Endothelial cell of umbilical vein (primary cell): ENCODE results near the gene MRPS16. TPM values are rescaled to one million over a fixed set of nuclear protein-coding genes. Genes with fewer than 3 reads are reported as not detected.

Experiments
- BruUV-seq: library from RNA; stranded (reverse); fragments of 400-500 nt; replicated peaks from 2 replicates; lab custom pipeline; 2021; lab: Mats Ljungman, UMichigan
- CTCF ChIA-PET: fragments of 300-600, 350-600 bp; sonication (Branson Sonifier 250); formaldehyde crosslinking; loops from one replicate; lab custom pipeline; 2021; ENCODE audit warnings: antibody characterized with exemption, inconsistent platforms; lab: Charles Lee
- POLR2A ChIA-PET: fragments of 300-600, 350-600 bp; sonication (Branson Sonifier 250); formaldehyde crosslinking; loops from one replicate; lab custom pipeline; 2021; ENCODE audit warnings: antibody characterized with exemption, inconsistent platforms; lab: Charles Lee
- DNase-seq: peaks from one replicate; pipeline ENCODE4 v3.0.0-alpha.2; 2011; ENCODE audit warnings: low read depth, low spot score
- FAIRE-seq: peaks from 2 replicates; lab custom pipeline; 2011; peaks lifted over from hg19 to GRCh38; lab: Jason Lieb, UNC
- H2AFZ ChIP-seq: 2 replicates; pipeline ENCODE4 v1.6.0; 2012; ENCODE audit warnings: low read depth, low read length, control low read depth, inconsistent platforms
- H3K27ac ChIP-seq: 2 replicates; pipeline ENCODE4 v1.5.1; 2011; ENCODE audit warnings: low read depth, mild to moderate bottlenecking, control low read depth, low read length, moderate library complexity; ENCODE audit not compliant: insufficient read depth
- H3K27me3 ChIP-seq, 2 experiments: 2 replicates each; pipeline versions ENCODE4 v1.6.0 to v1.6.1; 2011; ENCODE audit warnings: low read length in 2 of 2, mixed read lengths in 1 of 2; ENCODE audit not compliant: control insufficient read depth in 2 of 2, insufficient read depth in 2 of 2
- H3K36me3 ChIP-seq, 2 experiments: 2 replicates in 1 of 2; 3 replicates in 1 of 2; pipeline ENCODE4 v1.5.1; 2011; ENCODE audit warnings: low read length in 2 of 2, mild to moderate bottlenecking in 1 of 2, moderate library complexity in 1 of 2; ENCODE audit not compliant: control insufficient read depth in 2 of 2, insufficient read depth in 2 of 2; ENCODE audit errors: extremely low read depth in 1 of 2
- H3K4me1 ChIP-seq: 3 replicates; pipeline ENCODE4 v1.5.1; 2011; ENCODE audit warnings: mild to moderate bottlenecking, low read length; ENCODE audit not compliant: control insufficient read depth, insufficient read depth; ENCODE audit errors: extremely low read depth
- H3K4me2 ChIP-seq: 2 replicates; pipeline ENCODE4 v1.6.1; 2011; ENCODE audit warnings: low read length, control low read depth, mixed read lengths; ENCODE audit not compliant: insufficient read depth
- H3K4me3 ChIP-seq, 3 experiments: fragments of 200-600 bp in 1 of 3; sonication (generic), shearing (Covaris generic) in 1 of 3; replicated peaks in 1 of 3; 2 replicates each; pipeline ENCODE4 v1.5.1; 2011 to 2016; ENCODE audit warnings: control low read depth in 3 of 3, low read length in 3 of 3, mild to moderate bottlenecking in 2 of 3, inconsistent platforms in 1 of 3, low read depth in 1 of 3, moderate library complexity in 1 of 3; ENCODE audit not compliant: insufficient read depth in 1 of 3
- H3K79me2 ChIP-seq: 2 replicates; pipeline ENCODE4 v1.6.0; 2012; ENCODE audit warnings: low read length, inconsistent platforms; ENCODE audit not compliant: control insufficient read depth, insufficient read depth
- H3K9ac ChIP-seq: replicated peaks from 2 replicates; pipeline ENCODE3; 2011; ENCODE audit warnings: low read length, control low read depth; ENCODE audit not compliant: insufficient read depth; ENCODE audit errors: extremely low read depth
- H3K9me1 ChIP-seq: replicated peaks from 3 replicates; pipeline ENCODE4 v1.6.0; 2011; ENCODE audit warnings: mild to moderate bottlenecking, low read length; ENCODE audit not compliant: control insufficient read depth, insufficient read depth; ENCODE audit errors: extremely low read depth
- H3K9me3 ChIP-seq: replicated peaks from 2 replicates; pipeline ENCODE4 v1.5.1; 2012; ENCODE audit warnings: low read length, inconsistent platforms; ENCODE audit not compliant: control insufficient read depth, insufficient read depth
- H4K20me1 ChIP-seq: replicated peaks from 2 replicates; pipeline ENCODE3; 2011; ENCODE audit warnings: mild to moderate bottlenecking, low read length; ENCODE audit not compliant: control insufficient read depth, insufficient read depth; ENCODE audit errors: extremely low read depth
- EZH2 ChIP-seq: IDR thresholded peaks from 2 replicates; pipeline ENCODE4 v1.6.1; 2012; ENCODE audit warnings: borderline replicate concordance, low read depth, mild to moderate bottlenecking, moderate library complexity, low read length, inconsistent platforms; ENCODE audit not compliant: severe bottlenecking
- FOS ChIP-seq: IDR thresholded peaks from 2 replicates; pipeline ENCODE4 v1.6.1; 2011; ENCODE audit warnings: mild to moderate bottlenecking, low read length, moderate library complexity, borderline replicate concordance; ENCODE audit not compliant: insufficient read depth
- GATA2 ChIP-seq: IDR thresholded peaks from 2 replicates; pipeline ENCODE4 v1.7.0; 2011; ENCODE audit warnings: low read depth, mild to moderate bottlenecking, moderate library complexity, mixed read lengths, low read length; ENCODE audit not compliant: insufficient read length, insufficient read depth
- JUN ChIP-seq: IDR thresholded peaks from 2 replicates; pipeline ENCODE4 v1.6.1; 2011; ENCODE audit warnings: borderline replicate concordance, low read depth; ENCODE audit not compliant: insufficient read length, insufficient read depth
- MYC ChIP-seq: IDR thresholded peaks from one replicate; pipeline ENCODE4 v1.6.1; 2011; ENCODE audit warnings: mild to moderate bottlenecking, low read depth, low read length
- POLR2A ChIP-seq: IDR thresholded peaks from 2 replicates; pipeline ENCODE4 v1.6.1; 2012; ENCODE audit warnings: low read depth, mild to moderate bottlenecking, control low read depth, low read length
- POLR2AphosphoS5 ChIP-seq: IDR thresholded peaks from 2 replicates; pipeline ENCODE4 v1.6.1; 2012; ENCODE audit warnings: low read depth, mild to moderate bottlenecking, control low read depth, low read length, moderate library complexity; ENCODE audit not compliant: insufficient read depth
- dilution Hi-C: fragments of 300-500 bp; cut with MboI; formaldehyde crosslinking; loops from one replicate; pipeline ENCODE4 v1.15.0; 2019; ENCODE audit warnings: low sequenced_read_pairs; ENCODE audit not compliant: extremely low pct_ligation_motif_present
- intact Hi-C: fragments of 100-400 bp; cut with micrococcal nuclease; formaldehyde crosslinking; loops from one replicate; pipeline ENCODE4 v1.10.0; 2022
- polyA plus RNA-seq, 4 experiments: library from polyadenylated mRNA; depleted of rRNA in 3 of 4; stranded (reverse) in 3 of 4; unstranded in 1 of 4; fragments of >200 nt; gene quantifications; 2 replicates each; pipeline versions ENCODE4 v1.2.1 to v1.2.3, GENCODE V29; 2011 to 2012; ENCODE audit warnings: missing spikeins in 1 of 4
- total RNA-seq: library from RNA; stranded (reverse); gene quantifications from 2 replicates; pipeline ENCODE4 v1.2.3, GENCODE V29; 2021
- TF ChIP-seq, protein P1 (sequence below), 2 donors: IDR thresholded peaks; 1 replicate in 1 of 2; 2 replicates in 1 of 2; pipeline ENCODE4 v1.5.1; 2011; ENCODE audit warnings: low read length in 2 of 2, mild to moderate bottlenecking in 2 of 2, moderate library complexity in 2 of 2, control low read depth in 1 of 2, inconsistent platforms in 1 of 2, low read depth in 1 of 2; ENCODE audit not compliant: insufficient read depth in 1 of 2; ENCODE audit errors: extremely low read depth in 1 of 2
- TF ChIP-seq, protein P2 (sequence below): IDR thresholded peaks from 2 replicates; pipeline ENCODE4 v1.6.1; 2011; ENCODE audit not compliant: insufficient read depth, insufficient read length

MRPS16 gene
- total and polyA plus RNA-seq, 2 donors (not counting 3 experiments of a cell fraction or from before 2014, with no cell fraction given): 86.0 to 161 TPM

DNA sequence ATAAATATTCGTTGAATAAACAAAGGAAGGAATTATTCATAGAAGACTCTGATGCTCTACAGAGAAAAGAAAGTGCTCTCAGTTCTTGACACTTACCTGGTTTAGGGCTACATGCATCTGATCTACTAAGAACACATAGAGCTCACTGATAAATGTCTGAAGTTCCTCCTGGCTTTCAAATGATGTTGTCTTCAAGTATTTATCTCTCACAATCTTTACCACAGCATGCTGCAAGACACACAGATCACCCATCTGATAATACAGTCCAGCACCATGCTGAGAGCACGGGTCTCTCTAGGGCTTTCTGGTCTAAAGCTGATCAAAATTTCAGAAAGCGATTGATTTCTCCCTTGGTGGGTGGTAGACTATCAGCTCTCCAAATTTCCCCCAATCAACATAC lies 44.5 kb upstream of the MRPS16 start:
- intact Hi-C loops: no loop called here

DNA sequence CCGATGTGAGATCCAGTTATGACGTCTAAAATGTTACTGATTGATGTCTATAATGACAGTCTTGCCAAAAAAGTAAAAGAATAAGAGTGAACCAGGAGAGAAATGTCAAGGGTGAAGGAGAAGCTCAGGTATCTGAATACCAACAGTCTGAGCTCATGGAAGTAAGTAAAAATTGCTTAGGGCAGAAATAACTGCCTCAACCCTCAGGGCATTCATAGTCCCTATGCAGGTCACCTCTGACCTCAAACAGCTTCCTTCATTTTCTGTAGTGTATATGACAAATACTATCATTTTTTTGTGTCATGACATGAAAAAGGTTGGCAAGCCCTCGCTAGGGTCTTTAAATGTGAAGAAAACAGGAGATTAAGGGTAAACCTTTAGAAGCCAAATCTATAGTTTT lies 41.0 kb upstream of the MRPS16 start:
- FAIRE-seq (no peak), DNase-seq (no peak)
- no TSS peak for BruUV-seq
- Histone ChIP-seq H3K9me1 (no peaks in the 10 kb centered on the region), H2AFZ (no peak overlapping the region), H3K4me3 (no peak overlapping the region), H3K27ac (no peak overlapping the region), H4K20me1 (no peaks in the 10 kb centered on the region), H3K4me2 (no peak overlapping the region), H3K27me3 (peaks cover 10 to 13% of the 10 kb centered on the region in 2 experiments), H3K79me2 (no peaks in the 10 kb centered on the region), H3K9me3 (no peaks in the 10 kb centered on the region), H3K9ac (no peak overlapping the region), H3K36me3 (no peaks in the 10 kb centered on the region), H3K4me1 (no peaks in the 10 kb centered on the region)
- dilution Hi-C loops: no loop called here
- CTCF ChIA-PET: no interaction called here
- intact Hi-C loops: no loop called here
- POLR2A ChIA-PET: no interaction called here
- TF ChIP-seq POLR2A: no peak
- TF ChIP-seq POLR2AphosphoS5: no peak
- TF ChIP-seq GATA2: no peak
- TF ChIP-seq, protein P1, sequence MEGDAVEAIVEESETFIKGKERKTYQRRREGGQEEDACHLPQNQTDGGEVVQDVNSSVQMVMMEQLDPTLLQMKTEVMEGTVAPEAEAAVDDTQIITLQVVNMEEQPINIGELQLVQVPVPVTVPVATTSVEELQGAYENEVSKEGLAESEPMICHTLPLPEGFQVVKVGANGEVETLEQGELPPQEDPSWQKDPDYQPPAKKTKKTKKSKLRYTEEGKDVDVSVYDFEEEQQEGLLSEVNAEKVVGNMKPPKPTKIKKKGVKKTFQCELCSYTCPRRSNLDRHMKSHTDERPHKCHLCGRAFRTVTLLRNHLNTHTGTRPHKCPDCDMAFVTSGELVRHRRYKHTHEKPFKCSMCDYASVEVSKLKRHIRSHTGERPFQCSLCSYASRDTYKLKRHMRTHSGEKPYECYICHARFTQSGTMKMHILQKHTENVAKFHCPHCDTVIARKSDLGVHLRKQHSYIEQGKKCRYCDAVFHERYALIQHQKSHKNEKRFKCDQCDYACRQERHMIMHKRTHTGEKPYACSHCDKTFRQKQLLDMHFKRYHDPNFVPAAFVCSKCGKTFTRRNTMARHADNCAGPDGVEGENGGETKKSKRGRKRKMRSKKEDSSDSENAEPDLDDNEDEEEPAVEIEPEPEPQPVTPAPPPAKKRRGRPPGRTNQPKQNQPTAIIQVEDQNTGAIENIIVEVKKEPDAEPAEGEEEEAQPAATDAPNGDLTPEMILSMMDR (IDR thresholded peaks at IDR 0.05; ENCODE audit: extremely low read depth in 1 of 2, insufficient read depth in 1 of 2, low read depth in 1 of 2, low read length in 2 of 2): no peak
- no peak for TF ChIP-seq FOS
- no peak for TF ChIP-seq EZH2
- TF ChIP-seq JUN: no peak
- TF ChIP-seq, protein P2, sequence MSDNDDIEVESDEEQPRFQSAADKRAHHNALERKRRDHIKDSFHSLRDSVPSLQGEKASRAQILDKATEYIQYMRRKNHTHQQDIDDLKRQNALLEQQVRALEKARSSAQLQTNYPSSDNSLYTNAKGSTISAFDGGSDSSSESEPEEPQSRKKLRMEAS: no peak
- TF ChIP-seq MYC: no peak

More for the DNA sequence above, 44.5 kb upstream of the MRPS16 start:
- H3K9ac ChIP-seq: no peak overlapping the region
- no peaks in the 10 kb centered on the region for H3K9me3 ChIP-seq
- DNase-seq: no peak
- no peaks in the 10 kb centered on the region for H3K36me3 ChIP-seq
- POLR2A ChIA-PET: no interaction called here
- no peak overlapping the region for H3K27ac ChIP-seq
- CTCF ChIA-PET: interaction anchor here (0.6 to 1.2 kb wide), 2 partner anchors 13 to 329 kb away, joined by 3 read pairs; no protein-coding TSS in a partner anchor
- no TSS peak for BruUV-seq
- no peak overlapping the region for H2AFZ ChIP-seq
- H3K9me1 ChIP-seq: no peaks in the 10 kb centered on the region
- H3K4me1 ChIP-seq: no peaks in the 10 kb centered on the region
- H3K4me3 ChIP-seq: no peak overlapping the region
- TF ChIP-seq POLR2A: no peak
- no peak for TF ChIP-seq FOS
- no peak for TF ChIP-seq POLR2AphosphoS5
- TF ChIP-seq MYC: no peak
- no peak for TF ChIP-seq EZH2
- TF ChIP-seq, protein P2: no peak
- no peaks in the 10 kb centered on the region for H3K79me2 ChIP-seq
- H3K27me3 ChIP-seq: peaks cover 13 to 21% of the 10 kb centered on the region in 2 experiments
- no peak overlapping the region for H3K4me2 ChIP-seq
- no peaks in the 10 kb centered on the region for H4K20me1 ChIP-seq
- no peak for FAIRE-seq
- dilution Hi-C loops: no loop called here
